Measurements from ENCODE around the gene PRR27. TPM values are rescaled to one million over a fixed set of nuclear protein-coding genes. Genes with fewer than 3 reads are reported as not detected.

Gene PRR27
- total and polyA plus RNA-seq, 9 of the 15 experiments (the other 6 are each of a cell fraction or from before 2014, with no cell fraction given), result not detected

- TF ChIP-seq CHD7 (IDR thresholded peaks at IDR 0.05; ENCODE audit: low read depth, low read length), result no peak
- TF ChIP-seq ZNF133 (CRISPR knock-in tag; IDR thresholded peaks at IDR 0.05), result no peak
- no peak for TF ChIP-seq ZNF280B (CRISPR knock-in tag; IDR thresholded peaks at IDR 0.05)
- no peak for TF ChIP-seq GTF2E2 (tag; IDR thresholded peaks at IDR 0.05)
- TF ChIP-seq MYC (IDR thresholded peaks at IDR 0.05; ENCODE audit: low read depth, low read length), result no peak
- no peak for TF ChIP-seq MYC (CRISPR knock-in tag; IDR thresholded peaks at IDR 0.05; ENCODE audit: borderline replicate concordance, low read depth)
- no peak for TF ChIP-seq HCFC1 (IDR thresholded peaks at IDR 0.05; ENCODE audit: low read depth, low read length)
- TF ChIP-seq BRCA1 (IDR thresholded peaks at IDR 0.05), result no peak
- TF ChIP-seq BRCA1 (CRISPR knock-in tag; IDR thresholded peaks at IDR 0.05), result no peak
- no peak for TF ChIP-seq HOMEZ (CRISPR knock-in tag; IDR thresholded peaks at IDR 0.05)
- no peak for TF ChIP-seq ZMIZ1 (IDR thresholded peaks at IDR 0.05; ENCODE audit: low read depth in 2 of 2, low read length in 2 of 2)
Measured at GRCh38 chr4:70120323-70120722, 33.7 kb upstream of the PRR27 start (continued).
